Endothelial cell of umbilical vein (primary cell): Measurements from ENCODE around the gene TRIM24. TPM values are rescaled to one million over a fixed set of nuclear protein-coding genes. Genes with fewer than 3 reads are reported as not detected.
"Not testable (repeated sequence)": the region's sequence is repeated elsewhere in the genome, so short reads cannot be mapped to it uniquely, and the experiment has no call there.

Source experiments
- BruUV-seq: library from RNA; stranded (reverse); fragments of 400-500 nt; replicated peaks from 2 replicates; lab custom pipeline; 2021; lab: Mats Ljungman, UMichigan
- CTCF ChIA-PET: fragments of 300-600, 350-600 bp; sonication (Branson Sonifier 250); formaldehyde crosslinking; loops from one replicate; lab custom pipeline; 2021; ENCODE audit warnings: antibody characterized with exemption, inconsistent platforms; lab: Charles Lee
- POLR2A ChIA-PET: fragments of 300-600, 350-600 bp; sonication (Branson Sonifier 250); formaldehyde crosslinking; loops from one replicate; lab custom pipeline; 2021; ENCODE audit warnings: antibody characterized with exemption, inconsistent platforms; lab: Charles Lee
- DNase-seq: peaks from one replicate; pipeline ENCODE4 v3.0.0-alpha.2; 2011; ENCODE audit warnings: low read depth, low spot score
- FAIRE-seq: peaks from 2 replicates; lab custom pipeline; 2011; peaks lifted over from hg19 to GRCh38; lab: Jason Lieb, UNC
- H2AFZ ChIP-seq: 2 replicates; pipeline ENCODE4 v1.6.0; 2012; ENCODE audit warnings: low read depth, low read length, control low read depth, inconsistent platforms
- H3K27ac ChIP-seq: 2 replicates; pipeline ENCODE4 v1.5.1; 2011; ENCODE audit warnings: low read depth, mild to moderate bottlenecking, control low read depth, low read length, moderate library complexity; ENCODE audit not compliant: insufficient read depth
- H3K27me3 ChIP-seq, 2 experiments: 2 replicates each; pipeline versions ENCODE4 v1.6.0 to v1.6.1; 2011; ENCODE audit warnings: low read length in 2 of 2, mixed read lengths in 1 of 2; ENCODE audit not compliant: control insufficient read depth in 2 of 2, insufficient read depth in 2 of 2
- H3K36me3 ChIP-seq, 2 experiments: 2 replicates in 1 of 2; 3 replicates in 1 of 2; pipeline ENCODE4 v1.5.1; 2011; ENCODE audit warnings: low read length in 2 of 2, mild to moderate bottlenecking in 1 of 2, moderate library complexity in 1 of 2; ENCODE audit not compliant: control insufficient read depth in 2 of 2, insufficient read depth in 2 of 2; ENCODE audit errors: extremely low read depth in 1 of 2
- H3K4me1 ChIP-seq: 3 replicates; pipeline ENCODE4 v1.5.1; 2011; ENCODE audit warnings: mild to moderate bottlenecking, low read length; ENCODE audit not compliant: control insufficient read depth, insufficient read depth; ENCODE audit errors: extremely low read depth
- H3K4me2 ChIP-seq: 2 replicates; pipeline ENCODE4 v1.6.1; 2011; ENCODE audit warnings: low read length, control low read depth, mixed read lengths; ENCODE audit not compliant: insufficient read depth
- H3K4me3 ChIP-seq, 3 experiments: fragments of 200-600 bp in 1 of 3; sonication (generic), shearing (Covaris generic) in 1 of 3; replicated peaks in 1 of 3; 2 replicates each; pipeline ENCODE4 v1.5.1; 2011 to 2016; ENCODE audit warnings: control low read depth in 3 of 3, low read length in 3 of 3, mild to moderate bottlenecking in 2 of 3, inconsistent platforms in 1 of 3, low read depth in 1 of 3, moderate library complexity in 1 of 3; ENCODE audit not compliant: insufficient read depth in 1 of 3
- H3K79me2 ChIP-seq: 2 replicates; pipeline ENCODE4 v1.6.0; 2012; ENCODE audit warnings: low read length, inconsistent platforms; ENCODE audit not compliant: control insufficient read depth, insufficient read depth
- H3K9ac ChIP-seq: replicated peaks from 2 replicates; pipeline ENCODE3; 2011; ENCODE audit warnings: low read length, control low read depth; ENCODE audit not compliant: insufficient read depth; ENCODE audit errors: extremely low read depth
- H3K9me1 ChIP-seq: replicated peaks from 3 replicates; pipeline ENCODE4 v1.6.0; 2011; ENCODE audit warnings: mild to moderate bottlenecking, low read length; ENCODE audit not compliant: control insufficient read depth, insufficient read depth; ENCODE audit errors: extremely low read depth
- H3K9me3 ChIP-seq: replicated peaks from 2 replicates; pipeline ENCODE4 v1.5.1; 2012; ENCODE audit warnings: low read length, inconsistent platforms; ENCODE audit not compliant: control insufficient read depth, insufficient read depth
- H4K20me1 ChIP-seq: replicated peaks from 2 replicates; pipeline ENCODE3; 2011; ENCODE audit warnings: mild to moderate bottlenecking, low read length; ENCODE audit not compliant: control insufficient read depth, insufficient read depth; ENCODE audit errors: extremely low read depth
- EZH2 ChIP-seq: IDR thresholded peaks from 2 replicates; pipeline ENCODE4 v1.6.1; 2012; ENCODE audit warnings: borderline replicate concordance, low read depth, mild to moderate bottlenecking, moderate library complexity, low read length, inconsistent platforms; ENCODE audit not compliant: severe bottlenecking
- FOS ChIP-seq: IDR thresholded peaks from 2 replicates; pipeline ENCODE4 v1.6.1; 2011; ENCODE audit warnings: mild to moderate bottlenecking, low read length, moderate library complexity, borderline replicate concordance; ENCODE audit not compliant: insufficient read depth
- GATA2 ChIP-seq: IDR thresholded peaks from 2 replicates; pipeline ENCODE4 v1.7.0; 2011; ENCODE audit warnings: low read depth, mild to moderate bottlenecking, moderate library complexity, mixed read lengths, low read length; ENCODE audit not compliant: insufficient read length, insufficient read depth
- JUN ChIP-seq: IDR thresholded peaks from 2 replicates; pipeline ENCODE4 v1.6.1; 2011; ENCODE audit warnings: borderline replicate concordance, low read depth; ENCODE audit not compliant: insufficient read length, insufficient read depth
- MYC ChIP-seq: IDR thresholded peaks from one replicate; pipeline ENCODE4 v1.6.1; 2011; ENCODE audit warnings: mild to moderate bottlenecking, low read depth, low read length
- POLR2A ChIP-seq: IDR thresholded peaks from 2 replicates; pipeline ENCODE4 v1.6.1; 2012; ENCODE audit warnings: low read depth, mild to moderate bottlenecking, control low read depth, low read length
- POLR2AphosphoS5 ChIP-seq: IDR thresholded peaks from 2 replicates; pipeline ENCODE4 v1.6.1; 2012; ENCODE audit warnings: low read depth, mild to moderate bottlenecking, control low read depth, low read length, moderate library complexity; ENCODE audit not compliant: insufficient read depth
- dilution Hi-C: fragments of 300-500 bp; cut with MboI; formaldehyde crosslinking; loops from one replicate; pipeline ENCODE4 v1.15.0; 2019; ENCODE audit warnings: low sequenced_read_pairs; ENCODE audit not compliant: extremely low pct_ligation_motif_present
- intact Hi-C: fragments of 100-400 bp; cut with micrococcal nuclease; formaldehyde crosslinking; loops from one replicate; pipeline ENCODE4 v1.10.0; 2022
- polyA plus RNA-seq, 4 experiments: library from polyadenylated mRNA; depleted of rRNA in 3 of 4; stranded (reverse) in 3 of 4; unstranded in 1 of 4; fragments of >200 nt; gene quantifications; 2 replicates each; pipeline versions ENCODE4 v1.2.1 to v1.2.3, GENCODE V29; 2011 to 2012; ENCODE audit warnings: missing spikeins in 1 of 4
- total RNA-seq: library from RNA; stranded (reverse); gene quantifications from 2 replicates; pipeline ENCODE4 v1.2.3, GENCODE V29; 2021
- TF ChIP-seq, protein P1 (sequence below), 2 donors: IDR thresholded peaks; 1 replicate in 1 of 2; 2 replicates in 1 of 2; pipeline ENCODE4 v1.5.1; 2011; ENCODE audit warnings: low read length in 2 of 2, mild to moderate bottlenecking in 2 of 2, moderate library complexity in 2 of 2, control low read depth in 1 of 2, inconsistent platforms in 1 of 2, low read depth in 1 of 2; ENCODE audit not compliant: insufficient read depth in 1 of 2; ENCODE audit errors: extremely low read depth in 1 of 2
- TF ChIP-seq, protein P2 (sequence below): IDR thresholded peaks from 2 replicates; pipeline ENCODE4 v1.6.1; 2011; ENCODE audit not compliant: insufficient read depth, insufficient read length

The TRIM24 gene
- total and polyA plus RNA-seq, 2 donors (not counting 3 experiments of a cell fraction or from before 2014, with no cell fraction given), result 9.1 to 26.1 TPM

DNA sequence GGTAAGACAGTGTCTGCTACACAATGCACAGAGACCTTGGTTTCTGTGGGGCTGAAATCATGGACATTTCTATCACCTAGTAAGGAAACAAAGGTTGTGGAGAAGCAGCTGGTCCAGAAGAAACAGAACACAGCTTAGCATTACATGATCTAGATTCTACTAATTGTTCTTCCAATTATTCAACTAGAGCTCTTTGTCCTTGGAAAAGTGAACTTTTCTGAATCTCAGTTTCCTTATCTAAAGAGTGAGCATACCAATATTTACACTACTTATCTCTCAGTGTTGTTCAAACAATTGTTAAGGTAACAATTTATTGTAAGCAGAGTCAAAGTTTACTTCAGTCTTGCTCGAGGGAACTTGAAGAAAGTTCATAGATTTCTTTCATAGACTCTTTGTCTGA is 42.3 kb upstream of the TRIM24 start:
- Histone ChIP-seq H4K20me1 (no peaks in the 10 kb centered on the region), H3K4me3 (no peak overlapping the region), H3K9me1 (no peaks in the 10 kb centered on the region), H2AFZ (no peak overlapping the region), H3K9me3 (no peaks in the 10 kb centered on the region), H3K79me2 (no peaks in the 10 kb centered on the region), H3K9ac (no peak overlapping the region), H3K36me3 (no peaks in the 10 kb centered on the region), H3K4me1 (no peaks in the 10 kb centered on the region), H3K4me2 (no peak overlapping the region), H3K27me3 (no peaks in the 10 kb centered on the region), H3K27ac (no peak overlapping the region)
- no TSS peak for BruUV-seq
- DNase-seq (no peak), FAIRE-seq (no peak)
- intact Hi-C loops (no loop called here), dilution Hi-C loops (no loop called here)
- CTCF ChIA-PET, result interaction anchor here (1.2 kb wide), 1 partner anchor 10 kb away, joined by 3 read pairs; no protein-coding TSS in a partner anchor
- POLR2A ChIA-PET, result no interaction called here
- TF ChIP-seq FOS (no peak), EZH2 (no peak), JUN (no peak), GATA2 (no peak), MYC (no peak), POLR2A (no peak), POLR2AphosphoS5 (no peak)
- TF ChIP-seq, protein P1, sequence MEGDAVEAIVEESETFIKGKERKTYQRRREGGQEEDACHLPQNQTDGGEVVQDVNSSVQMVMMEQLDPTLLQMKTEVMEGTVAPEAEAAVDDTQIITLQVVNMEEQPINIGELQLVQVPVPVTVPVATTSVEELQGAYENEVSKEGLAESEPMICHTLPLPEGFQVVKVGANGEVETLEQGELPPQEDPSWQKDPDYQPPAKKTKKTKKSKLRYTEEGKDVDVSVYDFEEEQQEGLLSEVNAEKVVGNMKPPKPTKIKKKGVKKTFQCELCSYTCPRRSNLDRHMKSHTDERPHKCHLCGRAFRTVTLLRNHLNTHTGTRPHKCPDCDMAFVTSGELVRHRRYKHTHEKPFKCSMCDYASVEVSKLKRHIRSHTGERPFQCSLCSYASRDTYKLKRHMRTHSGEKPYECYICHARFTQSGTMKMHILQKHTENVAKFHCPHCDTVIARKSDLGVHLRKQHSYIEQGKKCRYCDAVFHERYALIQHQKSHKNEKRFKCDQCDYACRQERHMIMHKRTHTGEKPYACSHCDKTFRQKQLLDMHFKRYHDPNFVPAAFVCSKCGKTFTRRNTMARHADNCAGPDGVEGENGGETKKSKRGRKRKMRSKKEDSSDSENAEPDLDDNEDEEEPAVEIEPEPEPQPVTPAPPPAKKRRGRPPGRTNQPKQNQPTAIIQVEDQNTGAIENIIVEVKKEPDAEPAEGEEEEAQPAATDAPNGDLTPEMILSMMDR (IDR thresholded peaks at IDR 0.05; ENCODE audit: extremely low read depth in 1 of 2, insufficient read depth in 1 of 2, low read depth in 1 of 2, low read length in 2 of 2), result no peak
- TF ChIP-seq, protein P2, sequence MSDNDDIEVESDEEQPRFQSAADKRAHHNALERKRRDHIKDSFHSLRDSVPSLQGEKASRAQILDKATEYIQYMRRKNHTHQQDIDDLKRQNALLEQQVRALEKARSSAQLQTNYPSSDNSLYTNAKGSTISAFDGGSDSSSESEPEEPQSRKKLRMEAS, result no peak

DNA sequence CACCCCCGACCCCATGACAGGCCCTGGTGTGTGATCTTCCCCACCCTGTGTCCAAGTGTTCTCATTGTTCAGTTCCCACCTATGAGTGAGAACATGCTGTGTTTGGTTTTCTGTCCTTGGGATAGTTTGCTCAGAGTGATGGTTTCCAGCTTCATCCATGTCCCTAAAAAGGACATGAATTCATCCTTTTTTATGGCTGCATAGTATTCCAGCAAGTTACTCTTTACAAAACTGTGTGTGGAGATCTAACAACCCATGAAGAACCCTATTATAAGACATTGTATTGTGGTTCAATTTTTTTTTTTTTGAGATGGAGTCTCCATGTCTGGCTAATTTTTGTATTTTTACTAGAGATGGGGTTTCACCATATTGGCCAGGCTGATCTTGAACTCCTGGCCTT is 41.7 kb upstream of the TRIM24 start:
- H3K79me2 ChIP-seq, H4K20me1 ChIP-seq, FAIRE-seq, H3K9me3 ChIP-seq, H2AFZ ChIP-seq, intact Hi-C loops, H3K4me2 ChIP-seq, H3K27ac ChIP-seq, H3K27me3 ChIP-seq, DNase-seq, H3K36me3 ChIP-seq, H3K9ac ChIP-seq, H3K9me1 ChIP-seq, H3K4me3 ChIP-seq, H3K4me1 ChIP-seq, dilution Hi-C loops, POLR2A ChIA-PET, BruUV-seq: not testable (repeated sequence)
- CTCF ChIA-PET, result interaction anchor here (1.2 kb wide), 1 partner anchor 10 kb away, joined by 3 read pairs; no protein-coding TSS in a partner anchor
